Transverse colon (tissue), 4 donors: ENCODE data around the gene C1orf167. TPM values are rescaled to one million over a fixed set of nuclear protein-coding genes. Genes with fewer than 3 reads are reported as not detected.
A peak's percentile ranks its signal among the peaks of the same experiment; 100 is the strongest.

Experiments used
- DNase-seq: peaks from one replicate; pipeline ENCODE4 v3.0.0-alpha.2; 2019
- H3K27ac ChIP-seq, 4 donors: fragments of 200-600 bp; sonication (generic); 2 replicates each; pipeline ENCODE4 v1.5.1; 2016 to 2018; ENCODE audit warnings: inconsistent platforms in 4 of 4
- H3K27me3 ChIP-seq: fragments of 200-600 bp; sonication (generic); 2 replicates; pipeline ENCODE4 v1.5.1; 2017; ENCODE audit warnings: inconsistent platforms
- H3K36me3 ChIP-seq, 4 donors: fragments of 200-600 bp; sonication (generic); 2 replicates each; pipeline ENCODE4 v1.5.1; 2017 to 2019; ENCODE audit warnings: inconsistent platforms in 4 of 4
- H3K4me1 ChIP-seq, 4 donors: fragments of 200-600 bp; sonication (generic); 2 replicates each; pipeline ENCODE4 v1.5.1; 2017 to 2020; ENCODE audit warnings: inconsistent platforms in 4 of 4
- H3K4me3 ChIP-seq, 4 donors: fragments of 200-600 bp; sonication (generic); 1 replicate in 1 of 4; 2 replicates in 3 of 4; pipeline versions ENCODE4 v1.5.1 to v1.6.1; 2017 to 2019; ENCODE audit warnings: inconsistent platforms in 4 of 4
- H3K9me3 ChIP-seq, 2 donors: fragments of 200-600 bp; sonication (generic); 2 replicates each; pipeline ENCODE4 v1.5.1; 2017 to 2019; ENCODE audit warnings: inconsistent platforms in 2 of 2
- EP300 ChIP-seq: sonication (generic); formaldehyde crosslinking; IDR thresholded peaks from one replicate; pipeline ENCODE4 v1.6.1; 2017; ENCODE audit warnings: antibody characterized with exemption, low read depth
- POLR2A ChIP-seq: fragments of 450-650 bp; IDR thresholded peaks from one replicate; pipeline ENCODE4 v1.6.1; 2016; ENCODE audit warnings: antibody characterized with exemption, mild to moderate bottlenecking, moderate library complexity
- POLR2AphosphoS5 ChIP-seq, 3 donors: sonication (generic); formaldehyde crosslinking; IDR thresholded peaks; one replicate each; pipeline ENCODE4 v1.6.1; 2016; ENCODE audit warnings: antibody characterized with exemption in 3 of 3
- WGBS, 2 donors: methylation state at CpG; one replicate each; pipeline ENCODE4 v1.1.5; 2018; ENCODE audit warnings: low coverage in 1 of 2; 5-methylcytosine and 5-hydroxymethylcytosine counted together
- in situ Hi-C, 4 donors: fragments of 200-750 bp; cut with MboI; loops; one replicate each; pipeline versions ENCODE4 v1.15.0 to v1.15.1; 2017; ENCODE audit warnings: low sequenced_read_pairs in 3 of 4, low pct_ligation_motif_present in 1 of 4, low pct_unique_long_range_greater_than_20kb in 1 of 4
- intact Hi-C: fragments of 100-400 bp; cut with DNase I; formaldehyde crosslinking; loops from one replicate; pipeline ENCODE4 v1.15.1; 2023; ENCODE audit warnings: low total_unique reads
- total RNA-seq, 4 donors: library from RNA; depleted of rRNA; stranded (reverse); fragments of >200 nt; gene quantifications; one replicate each; pipeline ENCODE4 v1.1.0, GENCODE V29; 2016
- TF ChIP-seq, protein P1 (sequence below), 5 experiments: fragments of 200-600 bp in 3 of 5; fragments of 450-650 bp in 2 of 5; sonication (generic) in 3 of 5; IDR thresholded peaks; 1 replicate in 2 of 5; 2 replicates in 3 of 5; pipeline ENCODE4 v1.5.1; 2016 to 2017; ENCODE audit warnings: antibody characterized with exemption in 5 of 5, inconsistent platforms in 3 of 5, mild to moderate bottlenecking in 2 of 5, moderate library complexity in 1 of 5

C1orf167 gene
- total RNA-seq, 4 donors from 2014 or later: 0.48 TPM; not detected in 3

GRCh38 chr1:11746795-11747487 is 15.1 kb upstream of the C1orf167 start:
- DNase-seq: no peak
- in situ Hi-C loops: no loop called here
- Histone ChIP-seq H3K9me3 (no peaks in the 10 kb centered on the region), H3K27ac (no peak overlapping the region), H3K36me3 (peaks cover 0 to 7% (median 0%) of the 10 kb centered on the region in 4 donors), H3K27me3 (no peaks in the 10 kb centered on the region), H3K4me3 (no peak overlapping the region), H3K4me1 (peaks cover 0 to 3% (median 0%) of the 10 kb centered on the region in 4 donors)
- TF ChIP-seq, protein P1, sequence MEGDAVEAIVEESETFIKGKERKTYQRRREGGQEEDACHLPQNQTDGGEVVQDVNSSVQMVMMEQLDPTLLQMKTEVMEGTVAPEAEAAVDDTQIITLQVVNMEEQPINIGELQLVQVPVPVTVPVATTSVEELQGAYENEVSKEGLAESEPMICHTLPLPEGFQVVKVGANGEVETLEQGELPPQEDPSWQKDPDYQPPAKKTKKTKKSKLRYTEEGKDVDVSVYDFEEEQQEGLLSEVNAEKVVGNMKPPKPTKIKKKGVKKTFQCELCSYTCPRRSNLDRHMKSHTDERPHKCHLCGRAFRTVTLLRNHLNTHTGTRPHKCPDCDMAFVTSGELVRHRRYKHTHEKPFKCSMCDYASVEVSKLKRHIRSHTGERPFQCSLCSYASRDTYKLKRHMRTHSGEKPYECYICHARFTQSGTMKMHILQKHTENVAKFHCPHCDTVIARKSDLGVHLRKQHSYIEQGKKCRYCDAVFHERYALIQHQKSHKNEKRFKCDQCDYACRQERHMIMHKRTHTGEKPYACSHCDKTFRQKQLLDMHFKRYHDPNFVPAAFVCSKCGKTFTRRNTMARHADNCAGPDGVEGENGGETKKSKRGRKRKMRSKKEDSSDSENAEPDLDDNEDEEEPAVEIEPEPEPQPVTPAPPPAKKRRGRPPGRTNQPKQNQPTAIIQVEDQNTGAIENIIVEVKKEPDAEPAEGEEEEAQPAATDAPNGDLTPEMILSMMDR (IDR thresholded peaks at IDR 0.05): no peak
- no peak for TF ChIP-seq POLR2AphosphoS5 (IDR thresholded peaks at IDR 0.05)
- no peak for TF ChIP-seq EP300
- no peak for TF ChIP-seq POLR2A
- intact Hi-C loops: no loop called here
- 92 to 100% methylated on average over 1 to 20 of the region's 20 CpGs for WGBS, 2 donors

- Histone ChIP-seq H3K4me3 (no peak overlapping the region), H3K27ac (no peak overlapping the region), H3K27me3 (no peaks in the 10 kb centered on the region), H3K9me3 (no peaks in the 10 kb centered on the region), H3K36me3 (peaks cover 0 to 7% (median 0%) of the 10 kb centered on the region in 4 donors), H3K4me1 (no peaks in the 10 kb centered on the region)
- intact Hi-C loops: no loop called here
- WGBS, 2 donors: 92 to 100% methylated on average over 1 to 27 of the region's 27 CpGs
- in situ Hi-C loops: no loop called here
- DNase-seq: no peak
- TF ChIP-seq POLR2AphosphoS5 (IDR thresholded peaks at IDR 0.05): no peak
- TF ChIP-seq POLR2A: no peak
- TF ChIP-seq, protein P1 (IDR thresholded peaks at IDR 0.05): no peak
- TF ChIP-seq EP300: no peak
Observed at GRCh38 chr1:11748294-11749202, 13.4 kb upstream of the C1orf167 start.

DNA sequence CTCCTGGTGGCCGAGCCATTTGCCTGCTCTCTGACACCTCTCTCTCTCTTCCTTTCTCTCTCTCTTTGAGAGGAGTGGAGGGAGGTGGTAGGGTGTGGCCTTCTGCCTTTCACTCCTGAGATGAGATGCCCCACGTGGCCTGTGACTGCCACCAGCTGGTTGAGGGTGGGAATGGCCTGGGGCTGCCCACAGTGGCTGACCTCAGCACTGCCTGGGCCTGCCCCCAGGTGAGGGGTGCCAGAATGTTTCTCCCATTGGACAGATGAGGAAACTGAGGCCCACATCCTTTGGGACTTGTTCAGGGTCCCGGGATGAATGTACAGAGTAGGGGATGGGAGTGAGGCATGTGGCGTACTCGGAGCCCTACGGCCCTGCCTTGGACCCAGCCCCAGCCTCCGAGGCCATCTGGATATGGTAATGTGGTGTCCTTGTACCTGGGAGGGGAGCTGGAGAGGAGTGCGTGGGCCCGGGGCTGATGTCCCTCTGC is 12.7 kb upstream of the C1orf167 start:
- Histone ChIP-seq H3K9me3 (no peaks in the 10 kb centered on the region), H3K36me3 (peaks cover 0 to 7% (median 0%) of the 10 kb centered on the region in 4 donors), H3K27ac (no peak overlapping the region), H3K27me3 (no peaks in the 10 kb centered on the region), H3K4me1 (no peaks in the 10 kb centered on the region), H3K4me3 (no peak overlapping the region)
- peak; percentile 47 for DNase-seq
- intact Hi-C loops (no loop called here), in situ Hi-C loops (no loop called here)
- WGBS, 2 donors: 79% methylated on average over 9 of the region's 9 CpGs; no CpG with 5 or more reads in 1 of the 2 donors
- TF ChIP-seq POLR2AphosphoS5 (IDR thresholded peaks at IDR 0.05): no peak
- TF ChIP-seq, protein P1 (IDR thresholded peaks at IDR 0.05): peak in 3 of 5 experiments; percentile 21 to 54 (median 48)

DNA sequence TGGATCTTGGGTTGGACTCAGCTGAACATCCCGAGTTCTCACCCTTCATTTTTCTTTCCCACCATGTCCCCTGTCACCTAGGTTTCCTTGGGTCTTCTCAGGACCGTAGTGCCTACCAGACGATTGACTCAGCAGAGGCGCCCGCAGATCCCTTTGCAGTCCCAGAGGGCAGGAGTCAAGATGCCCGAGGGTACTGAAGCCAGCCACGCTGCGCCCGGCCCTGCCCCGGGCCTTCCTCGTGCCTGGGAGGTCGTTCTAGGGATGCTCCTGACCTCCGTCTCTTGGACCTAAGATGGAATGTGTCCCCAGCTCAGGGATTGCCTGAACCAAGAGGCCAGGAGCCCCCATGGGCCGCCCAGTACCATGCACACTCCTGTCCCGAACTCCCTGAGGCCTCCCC is 12.0 kb upstream of the C1orf167 start:
- Histone ChIP-seq H3K27me3 (peaks cover 2% of the 10 kb centered on the region), H3K27ac (no peak overlapping the region), H3K4me1 (no peaks in the 10 kb centered on the region), H3K36me3 (peaks cover 0 to 7% (median 0%) of the 10 kb centered on the region in 4 donors), H3K9me3 (no peaks in the 10 kb centered on the region), H3K4me3 (no peak overlapping the region)
- in situ Hi-C loops (no loop called here), intact Hi-C loops (no loop called here)
- no peak for DNase-seq
- TF ChIP-seq, protein P1 (IDR thresholded peaks at IDR 0.05): no peak
- TF ChIP-seq POLR2AphosphoS5 (IDR thresholded peaks at IDR 0.05) (no peak), POLR2A (no peak), EP300 (no peak)
- WGBS, 2 donors: 95% methylated on average over 15 of the region's 15 CpGs; no CpG with 5 or more reads in 1 of the 2 donors
